HepG2 (cell line): ENCODE measurements around the gene UBE2D4. TPM values are rescaled to one million over a fixed set of nuclear protein-coding genes. Genes with fewer than 3 reads are reported as not detected.

Experiments
- ADNP ChIP-seq: sonication (generic); formaldehyde crosslinking; IDR thresholded peaks from 2 replicates; pipeline ENCODE4 v1.4.0; 2020; ENCODE audit warnings: missing genetic modification reagents
- ARID3A ChIP-seq: IDR thresholded peaks from 2 replicates; pipeline ENCODE4 v1.6.1; 2012; ENCODE audit warnings: low read depth, low read length, improper control_type of control experiment
- HINFP ChIP-seq: sonication (generic); formaldehyde crosslinking; IDR thresholded peaks from 2 replicates; pipeline ENCODE4 v1.4.0; 2020; ENCODE audit warnings: low read depth, mild to moderate bottlenecking, missing genetic modification reagents
- KMT2B ChIP-seq: IDR thresholded peaks from 2 replicates; pipeline ENCODE4 v1.6.1; 2016; ENCODE audit warnings: missing genetic modification reagents, missing compliant biosample characterization
- MZF1 ChIP-seq: sonication (generic); formaldehyde crosslinking; IDR thresholded peaks from 2 replicates; pipeline ENCODE4 v1.8.1; 2023; ENCODE audit warnings: mild to moderate bottlenecking, missing genetic modification reagents, borderline replicate concordance
- U2AF2 ChIP-seq: fragments of 200-400 bp; formaldehyde crosslinking; IDR thresholded peaks from 2 replicates; pipeline ENCODE4 v1.6.1; 2017; ENCODE audit warnings: low read depth, mild to moderate bottlenecking, low read length
- ZBTB2 ChIP-seq: sonication (generic); formaldehyde crosslinking; IDR thresholded peaks from 2 replicates; pipeline ENCODE4 v1.8.0; 2022; ENCODE audit warnings: low read depth, missing genetic modification reagents
- ZFP41 ChIP-seq: sonication (generic); formaldehyde crosslinking; IDR thresholded peaks from 2 replicates; pipeline ENCODE4 v1.4.0; 2020; ENCODE audit warnings: mild to moderate bottlenecking, missing genetic modification reagents, borderline replicate concordance
- ZNF468 ChIP-seq: sonication (generic); formaldehyde crosslinking; IDR thresholded peaks from 2 replicates; pipeline ENCODE4 v1.8.0; 2022; ENCODE audit warnings: mild to moderate bottlenecking, moderate library complexity, missing genetic modification reagents
- ZNF510 ChIP-seq: sonication (generic); formaldehyde crosslinking; IDR thresholded peaks from 2 replicates; pipeline ENCODE4 v1.4.0; 2020; ENCODE audit warnings: low read depth, mild to moderate bottlenecking, missing genetic modification reagents
- polyA plus RNA-seq, 8 experiments: library from polyadenylated mRNA; depleted of rRNA in 3 of 8; stranded (reverse) in 7 of 8; unstranded in 1 of 8; fragments of >200 nt; fragmentation: Illumina TruSeq in 4 of 8; extraction: Trizol in 4 of 8; gene quantifications; 2 replicates each; pipeline versions ENCODE4 v1.2.1 to v1.2.3, GENCODE V29; 2011 to 2016; ENCODE audit warnings: low read depth in 4 of 8, missing spikeins in 1 of 8, mixed read lengths in 1 of 8; ENCODE audit not compliant: insufficient read depth in 1 of 8
- total RNA-seq, 5 experiments: library from RNA; depleted of rRNA; stranded (reverse); fragments of >200 nt; fragmentation: Illumina TruSeq; extraction: Trizol; gene quantifications; 2 replicates each; pipeline ENCODE4 v1.2.3, GENCODE V29; 2016; ENCODE audit warnings: low read depth in 1 of 5

The UBE2D4 gene
- total and polyA plus RNA-seq, 2 of the 13 experiments (the other 11 are each of a cell fraction or from before 2014, with no cell fraction given), result 9.9 to 16.0 TPM

- TF ChIP-seq ZBTB2 (no peak), ARID3A (no peak), MZF1 (CRISPR knock-in tag) (no peak), HINFP (CRISPR knock-in tag) (no peak), KMT2B (CRISPR knock-in tag) (no peak), ZNF468 (no peak), ZNF510 (CRISPR knock-in tag) (no peak), ZFP41 (no peak), U2AF2 (no peak), ADNP (CRISPR knock-in tag) (no peak)
Observed at GRCh38 chr7:43944286-43944685, 18.1 kb downstream of the UBE2D4 start (continued).
